ENCODE measurements around the gene GPR18.
"Not testable (repeated sequence)": the region's sequence is repeated elsewhere in the genome, so short reads cannot be mapped to it uniquely, and the experiment has no call there.

GPR18 gene

GRCh38 chr13:99265821-99266426, 7.7 kb upstream of the GPR18 start:
- peak; percentile 37 to 79 for DNase-seq

- DNase-seq, result no peak
Observed at GRCh38 chr13:99265162-99265800, 7.1 kb upstream of the GPR18 start.

GRCh38 chr13:99264051-99264450, 5.9 kb upstream of the GPR18 start:
- DNase-seq, result no peak

GRCh38 chr13:99263126-99263785, 5.1 kb upstream of the GPR18 start:
- DNase-seq, result no peak

- no peak for DNase-seq
Observed at GRCh38 chr13:99261059-99261458, 2.9 kb upstream of the GPR18 start.

GRCh38 chr13:99260216-99260615, 2.0 kb upstream of the GPR18 start:
- no peak for DNase-seq

GRCh38 chr13:99258946-99259345, 767 bp upstream of the GPR18 start:
- DNase-seq, result peak; percentile 54 to 74

- no peak for DNase-seq
Observed at GRCh38 chr13:99257291-99257690, 888 bp downstream of the GPR18 start.

GRCh38 chr13:99256709-99257108, 1.5 kb downstream of the GPR18 start:
- no peak for DNase-seq

GRCh38 chr13:99256283-99256682, 1.9 kb downstream of the GPR18 start:
- no peak for DNase-seq

- DNase-seq, result no peak
Observed at GRCh38 chr13:99255271-99255670, 2.9 kb downstream of the GPR18 start.

GRCh38 chr13:99254830-99255229, 3.3 kb downstream of the GPR18 start:
- DNase-seq, result no peak

- DNase-seq, result no peak
Observed at GRCh38 chr13:99251921-99252320, 6.3 kb downstream of the GPR18 start.

- no peak for DNase-seq
Observed at GRCh38 chr13:99250982-99251825, 7.0 kb downstream of the GPR18 start.

GRCh38 chr13:99249606-99250005, 8.6 kb downstream of the GPR18 start:
- not testable (repeated sequence) for DNase-seq

GRCh38 chr13:99249178-99249577, 9.0 kb downstream of the GPR18 start:
- DNase-seq, result not testable (repeated sequence)

GRCh38 chr13:99246100-99246499, 12.1 kb downstream of the GPR18 start:
- no peak for DNase-seq

GRCh38 chr13:99237981-99238662, 20.1 kb downstream of the GPR18 start:
- DNase-seq, result peak; percentile 27 to 62

- peak in 1 of 2 donors; percentile 29 for DNase-seq
Observed at GRCh38 chr13:99231721-99232120, 26.5 kb downstream of the GPR18 start.

GRCh38 chr13:99230991-99231390, 27.2 kb downstream of the GPR18 start:
- DNase-seq, result no peak

GRCh38 chr13:99230588-99230987, 27.6 kb downstream of the GPR18 start:
- not testable (repeated sequence) for DNase-seq

All from CD4-positive, alpha-beta T cell treated with Interferon alpha-2 for 1 hour (primary cell).